Neural progenitor cell (in vitro differentiated cells): ENCODE data around the gene NPHP4. TPM values are rescaled to one million over a fixed set of nuclear protein-coding genes. Genes with fewer than 3 reads are reported as not detected.
A peak's percentile ranks its signal among the peaks of the same experiment; 100 is the strongest.

Experiments
- DNase-seq: peaks from one replicate; pipeline ENCODE4 v3.0.0-alpha.2; 2016; ENCODE audit warnings: low spot score
- H2AFZ ChIP-seq: fragments of 200-600 bp; sonication (generic); replicated peaks from 2 replicates; pipeline ENCODE4 v1.6.1; 2016; ENCODE audit warnings: antibody characterized with exemption
- H3F3A ChIP-seq: fragments of 200-600 bp; sonication (generic); 2 replicates; pipeline ENCODE4 v1.6.1; 2016; ENCODE audit warnings: antibody characterized with exemption, low read depth
- H3K27ac ChIP-seq: fragments of 200-600 bp; sonication (generic); 2 replicates; pipeline ENCODE4 v1.5.1; 2016; ENCODE audit warnings: mild to moderate bottlenecking
- H3K27me3 ChIP-seq: fragments of 200-600 bp; sonication (generic); 2 replicates; pipeline ENCODE4 v1.6.1; 2016; ENCODE audit warnings: mild to moderate bottlenecking, moderate library complexity
- H3K36me3 ChIP-seq: fragments of 200-600 bp; sonication (generic); 2 replicates; pipeline ENCODE4 v1.5.1; 2016
- H3K4me1 ChIP-seq: fragments of 200-600 bp; sonication (generic); 2 replicates; pipeline ENCODE4 v1.6.1; 2016; ENCODE audit warnings: mixed run types
- H3K4me2 ChIP-seq: fragments of 200-600 bp; sonication (generic); 2 replicates; pipeline ENCODE4 v1.6.1; 2016
- H3K4me3 ChIP-seq: fragments of 200-600 bp; sonication (generic); 2 replicates; pipeline ENCODE4 v1.5.1; 2016
- H3K79me2 ChIP-seq: fragments of 200-600 bp; sonication (generic); 2 replicates; pipeline ENCODE4 v1.6.1; 2016; ENCODE audit warnings: low read depth
- H3K9ac ChIP-seq: fragments of 200-600 bp; sonication (generic); 2 replicates; pipeline ENCODE4 v1.6.1; 2016
- H3K9me3 ChIP-seq: fragments of 200-600 bp; sonication (generic); 2 replicates; pipeline ENCODE4 v1.5.1; 2016; ENCODE audit warnings: low read depth
- H4K20me1 ChIP-seq: fragments of 200-600 bp; sonication (generic); 2 replicates; pipeline ENCODE4 v1.6.1; 2016; ENCODE audit warnings: low read depth
- H3K27ac Mint-ChIP-seq: 3 replicates; pipeline ENCODE4 v1.8.0; 2021; ENCODE audit warnings: mixed read lengths
- H3K27me3 Mint-ChIP-seq: 2 replicates; pipeline ENCODE4 v1.8.0; 2022; ENCODE audit warnings: low read depth, mild to moderate bottlenecking, inconsistent platforms, moderate library complexity, mixed read lengths; ENCODE audit not compliant: insufficient read depth
- H3K36me3 Mint-ChIP-seq: 3 replicates; pipeline ENCODE4 v1.8.0; 2021; ENCODE audit warnings: mixed read lengths
- H3K4me1 Mint-ChIP-seq: 3 replicates; pipeline ENCODE4 v1.8.0; 2021; ENCODE audit warnings: mixed read lengths
- H3K4me3 Mint-ChIP-seq: 3 replicates; pipeline ENCODE4 v1.8.0; 2021; ENCODE audit warnings: mild to moderate bottlenecking, moderate library complexity, mixed read lengths
- H3K9me3 Mint-ChIP-seq: 3 replicates; pipeline ENCODE4 v1.8.0; 2020; ENCODE audit warnings: mixed read lengths
- EZH2 ChIP-seq: fragments of 200-600 bp; sonication (generic); IDR thresholded peaks from 2 replicates; pipeline ENCODE4 v1.6.1; 2017; ENCODE audit warnings: antibody characterized with exemption, mild to moderate bottlenecking, moderate library complexity
- EZH2phosphoT487 ChIP-seq: fragments of 200-600 bp; sonication (generic); IDR thresholded peaks from 2 replicates; pipeline ENCODE4 v1.6.1; 2017; ENCODE audit warnings: antibody characterized with exemption
- total RNA-seq: library from RNA; depleted of rRNA; stranded (reverse); fragments of >200 nt; gene quantifications from 2 replicates; pipeline ENCODE4 v1.2.3, GENCODE V29; 2015; ENCODE audit warnings: low replicate concordance
- TF ChIP-seq, protein P1 (sequence below): fragments of 200-600 bp; sonication (generic); IDR thresholded peaks from 2 replicates; pipeline ENCODE4 v1.5.1; 2017; ENCODE audit warnings: antibody characterized with exemption, mild to moderate bottlenecking

NPHP4 gene
- total RNA-seq, 1 donor from 2014 or later: 8.9 TPM

GRCh38 chr1:5936621-5937372 lies 55.4 kb downstream of the NPHP4 start:
- peak; percentile 39 for DNase-seq
- H3F3A ChIP-seq: peaks cover 9% of the 10 kb centered on the region
- no peak overlapping the region for H3K27ac Mint-ChIP-seq
- H4K20me1 ChIP-seq: peaks cover 5% of the 10 kb centered on the region
- no peak overlapping the region for H3K9ac ChIP-seq
- H3K9me3 Mint-ChIP-seq: no peaks in the 10 kb centered on the region
- H3K27me3 Mint-ChIP-seq: peaks cover 6% of the 10 kb centered on the region
- H3K4me3 ChIP-seq: no peak overlapping the region
- no peaks in the 10 kb centered on the region for H3K9me3 ChIP-seq
- H3K36me3 ChIP-seq: no peaks in the 10 kb centered on the region
- TF ChIP-seq EZH2: no peak
- TF ChIP-seq, protein P1, sequence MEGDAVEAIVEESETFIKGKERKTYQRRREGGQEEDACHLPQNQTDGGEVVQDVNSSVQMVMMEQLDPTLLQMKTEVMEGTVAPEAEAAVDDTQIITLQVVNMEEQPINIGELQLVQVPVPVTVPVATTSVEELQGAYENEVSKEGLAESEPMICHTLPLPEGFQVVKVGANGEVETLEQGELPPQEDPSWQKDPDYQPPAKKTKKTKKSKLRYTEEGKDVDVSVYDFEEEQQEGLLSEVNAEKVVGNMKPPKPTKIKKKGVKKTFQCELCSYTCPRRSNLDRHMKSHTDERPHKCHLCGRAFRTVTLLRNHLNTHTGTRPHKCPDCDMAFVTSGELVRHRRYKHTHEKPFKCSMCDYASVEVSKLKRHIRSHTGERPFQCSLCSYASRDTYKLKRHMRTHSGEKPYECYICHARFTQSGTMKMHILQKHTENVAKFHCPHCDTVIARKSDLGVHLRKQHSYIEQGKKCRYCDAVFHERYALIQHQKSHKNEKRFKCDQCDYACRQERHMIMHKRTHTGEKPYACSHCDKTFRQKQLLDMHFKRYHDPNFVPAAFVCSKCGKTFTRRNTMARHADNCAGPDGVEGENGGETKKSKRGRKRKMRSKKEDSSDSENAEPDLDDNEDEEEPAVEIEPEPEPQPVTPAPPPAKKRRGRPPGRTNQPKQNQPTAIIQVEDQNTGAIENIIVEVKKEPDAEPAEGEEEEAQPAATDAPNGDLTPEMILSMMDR: no peak
- TF ChIP-seq EZH2phosphoT487: no peak
- no peaks in the 10 kb centered on the region for H3K79me2 ChIP-seq
- H3K4me1 ChIP-seq: no peaks in the 10 kb centered on the region
- H3K36me3 Mint-ChIP-seq: peaks cover 42% of the 10 kb centered on the region
- H3K4me2 ChIP-seq: no peak overlapping the region
- H3K27me3 ChIP-seq: no peaks in the 10 kb centered on the region
- H2AFZ ChIP-seq: no peak overlapping the region
- H3K4me1 Mint-ChIP-seq: peaks cover 11% of the 10 kb centered on the region
- H3K27ac ChIP-seq: no peak overlapping the region
- H3K4me3 Mint-ChIP-seq: no peak overlapping the region

DNA sequence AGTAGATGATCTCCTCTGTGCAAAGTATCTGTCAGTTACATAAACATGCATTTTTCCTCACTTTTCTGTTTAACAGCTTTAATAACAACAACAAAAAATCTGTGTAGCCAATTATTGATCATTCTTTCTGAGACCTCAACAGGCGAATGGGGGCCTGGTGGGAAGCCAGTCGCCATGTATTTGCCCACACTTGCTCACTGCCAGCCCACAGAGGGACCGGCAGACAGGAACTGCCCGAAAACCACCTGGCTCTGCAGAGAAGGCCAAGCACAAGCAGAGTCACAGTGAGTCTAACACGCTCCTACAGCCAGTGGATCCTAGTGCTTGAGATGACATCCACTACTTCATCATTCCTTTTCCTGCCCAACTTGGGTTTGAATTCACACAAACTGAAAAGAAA lies 56.1 kb downstream of the NPHP4 start:
- H3K4me1 ChIP-seq: no peaks in the 10 kb centered on the region
- no peak overlapping the region for H2AFZ ChIP-seq
- H3K4me2 ChIP-seq: no peak overlapping the region
- H3K79me2 ChIP-seq: no peaks in the 10 kb centered on the region
- peaks cover 9% of the 10 kb centered on the region for H3F3A ChIP-seq
- no peak for DNase-seq
- Mint-ChIP-seq H3K36me3 (peaks cover 36% of the 10 kb centered on the region), H3K9me3 (no peaks in the 10 kb centered on the region), H3K4me1 (peaks cover 11% of the 10 kb centered on the region), H3K27ac (no peak overlapping the region), H3K27me3 (peaks cover 6% of the 10 kb centered on the region), H3K4me3 (no peak overlapping the region)
- H3K9me3 ChIP-seq: no peaks in the 10 kb centered on the region
- TF ChIP-seq EZH2phosphoT487: no peak
- TF ChIP-seq EZH2: no peak
- TF ChIP-seq, protein P1: no peak
- no peaks in the 10 kb centered on the region for H3K27me3 ChIP-seq
- H4K20me1 ChIP-seq: peaks cover 5% of the 10 kb centered on the region
- no peaks in the 10 kb centered on the region for H3K36me3 ChIP-seq
- H3K4me3 ChIP-seq: no peak overlapping the region
- H3K27ac ChIP-seq: no peak overlapping the region
- H3K9ac ChIP-seq: no peak overlapping the region

DNA sequence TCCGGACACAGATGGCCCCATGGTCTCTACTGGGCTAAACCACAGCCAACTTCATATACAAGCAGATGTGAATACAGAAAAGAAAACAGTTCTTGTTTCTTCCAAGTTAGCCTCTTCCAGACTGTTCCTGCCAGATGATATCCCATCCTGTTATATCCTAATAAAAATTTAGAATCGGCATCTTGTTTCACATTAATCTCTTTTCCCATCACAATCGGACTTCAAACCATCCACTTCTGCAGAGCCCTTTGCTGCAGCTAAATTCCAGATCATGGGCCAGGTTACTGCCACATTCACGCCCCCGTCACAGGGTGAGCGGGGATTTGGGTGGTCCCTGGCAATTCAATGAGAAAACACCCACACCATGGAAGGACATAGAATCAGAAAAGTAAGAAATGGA lies 57.2 kb downstream of the NPHP4 start:
- H3K4me1 ChIP-seq: no peaks in the 10 kb centered on the region
- H3K36me3 Mint-ChIP-seq: peaks cover 34% of the 10 kb centered on the region
- no peak overlapping the region for H2AFZ ChIP-seq
- H3K9me3 ChIP-seq: no peaks in the 10 kb centered on the region
- DNase-seq: no peak
- H3F3A ChIP-seq: peaks cover 9% of the 10 kb centered on the region
- no peaks in the 10 kb centered on the region for H3K79me2 ChIP-seq
- no peaks in the 10 kb centered on the region for H3K36me3 ChIP-seq
- H3K9ac ChIP-seq: no peak overlapping the region
- no peak overlapping the region for H3K4me3 ChIP-seq
- no peak overlapping the region for H3K27ac ChIP-seq
- peaks cover 11% of the 10 kb centered on the region for H3K4me1 Mint-ChIP-seq
- no peaks in the 10 kb centered on the region for H3K27me3 ChIP-seq
- TF ChIP-seq EZH2: no peak
- TF ChIP-seq, protein P1: no peak
- no peak for TF ChIP-seq EZH2phosphoT487
- no peak overlapping the region for H3K27ac Mint-ChIP-seq
- H3K27me3 Mint-ChIP-seq: peaks cover 4% of the 10 kb centered on the region
- peak overlapping the region; percentile 19 for H3K4me3 Mint-ChIP-seq
- peaks cover 5% of the 10 kb centered on the region for H4K20me1 ChIP-seq
- no peak overlapping the region for H3K4me2 ChIP-seq
- no peaks in the 10 kb centered on the region for H3K9me3 Mint-ChIP-seq
